NCI-H1436 treated with DMSO at 0.1 percent for 48 hours (cell line): ENCODE results near the gene HSPBP1.
A peak's percentile ranks its signal among the peaks of the same experiment; 100 is the strongest.
"Not testable (repeated sequence)": the region's sequence is repeated elsewhere in the genome, so short reads cannot be mapped to it uniquely, and the experiment has no call there.

Source experiments
- DNase-seq: peaks from one replicate; lab custom pipeline; 2025; lab: John Stamatoyannopoulos, UW

Gene HSPBP1

GRCh38 chr19:55232986-55233385, 46.9 kb downstream of the HSPBP1 start:
- DNase-seq: no peak

GRCh38 chr19:55232286-55232602, 47.7 kb downstream of the HSPBP1 start:
- DNase-seq: no peak

GRCh38 chr19:55231391-55232285, 48.3 kb downstream of the HSPBP1 start:
- DNase-seq: no peak

GRCh38 chr19:55230780-55231179, 49.1 kb downstream of the HSPBP1 start:
- no peak for DNase-seq

GRCh38 chr19:55230329-55230728, 49.6 kb downstream of the HSPBP1 start:
- no peak for DNase-seq

GRCh38 chr19:55229789-55230182, 50.1 kb downstream of the HSPBP1 start:
- DNase-seq: no peak

- no peak for DNase-seq
These were observed 50.6 kb downstream of the HSPBP1 start for GRCh38 chr19:55229145-55229788.

- no peak for DNase-seq
These were observed 51.4 kb downstream of the HSPBP1 start, which contains the start of gene TMEM86B for GRCh38 chr19:55228403-55229031. TMEM86B (minus strand) TSS chr19:55228763; CDS start chr19:55228741, 22 bp downstream.

- DNase-seq: no peak
These were observed 51.9 kb downstream of the HSPBP1 start for GRCh38 chr19:55228015-55228391.

- no peak for DNase-seq
These were observed 52.5 kb downstream of the HSPBP1 start for GRCh38 chr19:55227241-55228014.

- DNase-seq: no peak
These were observed 53.1 kb downstream of the HSPBP1 start for GRCh38 chr19:55226788-55227187.

- no peak for DNase-seq
These were observed 53.6 kb downstream of the HSPBP1 start for GRCh38 chr19:55226273-55226672.

GRCh38 chr19:55225415-55225958, 54.4 kb downstream of the HSPBP1 start:
- DNase-seq: no peak

GRCh38 chr19:55224679-55225414, 55.1 kb downstream of the HSPBP1 start:
- not testable (repeated sequence) for DNase-seq

GRCh38 chr19:55224038-55224665, 55.8 kb downstream of the HSPBP1 start:
- DNase-seq: no peak

GRCh38 chr19:55223291-55224037, 56.4 kb downstream of the HSPBP1 start:
- no peak for DNase-seq

- DNase-seq: no peak
These were observed 59.4 kb downstream of the HSPBP1 start for GRCh38 chr19:55220525-55220924.

GRCh38 chr19:55216461-55217198, 63.3 kb downstream of the HSPBP1 start:
- DNase-seq: peak; percentile 93

- no peak for DNase-seq
These were observed 66.4 kb downstream of the HSPBP1 start for GRCh38 chr19:55213547-55213946.
